HG03135 (cell line): ENCODE data around the gene DNPH1.

Experiments
- ATAC-seq: cut with Tn5 transposase; IDR thresholded peaks from one replicate; pipeline ENCODE4 v1.9.1; 2021; ENCODE audit warnings: mild to moderate bottlenecking, moderate library complexity; ENCODE audit not compliant: unreplicated experiment

Gene DNPH1

GRCh38 chr6:43228951-43229802, at the start of gene DNPH1:
TSS of gene DNPH1 (minus strand) at chr6:43229481. CDS start at chr6:43229456, 25 bp downstream.
- peak; percentile 68 for ATAC-seq

DNA sequence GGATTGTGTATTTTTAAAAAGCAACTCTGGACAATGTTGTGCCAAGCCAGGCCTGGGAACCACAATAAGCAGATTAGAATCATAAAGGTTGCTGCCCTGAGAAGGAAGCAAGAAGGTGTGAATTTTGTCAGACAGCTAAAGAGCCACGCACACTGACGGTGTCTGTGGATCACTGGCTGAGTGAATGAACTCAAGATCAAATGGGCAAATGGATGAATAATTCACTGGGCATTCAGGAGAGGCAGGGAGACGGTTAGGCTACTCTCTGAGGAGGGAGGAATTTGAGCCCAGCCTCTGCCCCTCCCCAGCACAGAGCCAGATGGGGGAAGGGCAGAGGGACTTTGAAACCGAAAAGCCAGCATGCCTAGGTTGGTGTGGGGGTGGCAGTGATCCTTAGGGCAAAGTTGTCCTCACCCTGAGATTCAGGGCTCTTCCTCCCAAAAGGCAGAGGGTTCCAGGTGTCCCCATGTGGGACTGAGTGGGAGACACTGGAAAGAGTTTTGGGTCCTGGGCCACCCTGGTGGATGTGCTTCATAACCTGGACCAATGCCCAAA, 49.3 kb upstream of the DNPH1 start:
- ATAC-seq: no peak

GRCh38 chr6:43277643-43278523, 48.6 kb upstream of the DNPH1 start:
- no peak for ATAC-seq

- no peak for ATAC-seq
These were observed 48.0 kb upstream of the DNPH1 start for GRCh38 chr6:43277306-43277642.

- ATAC-seq: no peak
These were observed 47.5 kb upstream of the DNPH1 start for GRCh38 chr6:43276577-43277305.

DNA sequence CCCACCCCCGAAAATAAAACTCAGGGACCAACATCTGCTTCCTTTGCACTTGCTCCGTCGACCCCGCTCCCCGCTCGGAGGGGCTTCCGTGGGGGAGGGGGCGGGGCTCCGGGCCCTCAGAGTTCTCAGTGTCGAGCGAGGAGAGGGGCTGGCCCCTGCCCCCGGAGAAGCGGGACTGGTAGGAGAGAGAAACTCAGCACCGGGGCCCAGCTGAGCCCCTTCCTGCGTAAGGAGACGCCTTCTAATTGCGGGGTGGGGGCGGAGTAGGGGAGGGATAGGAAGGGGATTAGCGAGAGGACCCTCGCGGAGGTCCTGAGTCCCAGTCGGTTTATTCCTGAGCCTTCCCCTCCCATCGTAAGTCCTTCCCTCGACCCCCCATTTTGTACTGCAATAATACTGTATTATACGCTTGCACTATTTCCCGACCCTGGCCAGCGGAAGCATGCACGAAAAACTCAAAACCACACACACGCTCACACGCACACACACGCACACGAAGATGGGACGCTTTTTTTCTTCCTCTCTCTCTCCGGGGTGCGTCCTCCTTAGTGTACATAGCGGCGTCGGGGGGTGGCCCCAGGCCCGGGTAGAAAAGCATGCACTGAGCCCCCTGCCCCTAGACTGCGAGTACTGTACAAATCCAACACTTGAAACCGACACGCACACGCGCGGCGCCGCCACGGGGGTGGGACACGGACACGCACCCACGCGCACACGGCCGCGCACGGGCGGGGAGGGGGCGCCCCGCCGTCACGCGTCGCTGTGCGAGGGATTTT, 46.7 kb upstream of the DNPH1 start:
- ATAC-seq: no peak

DNA sequence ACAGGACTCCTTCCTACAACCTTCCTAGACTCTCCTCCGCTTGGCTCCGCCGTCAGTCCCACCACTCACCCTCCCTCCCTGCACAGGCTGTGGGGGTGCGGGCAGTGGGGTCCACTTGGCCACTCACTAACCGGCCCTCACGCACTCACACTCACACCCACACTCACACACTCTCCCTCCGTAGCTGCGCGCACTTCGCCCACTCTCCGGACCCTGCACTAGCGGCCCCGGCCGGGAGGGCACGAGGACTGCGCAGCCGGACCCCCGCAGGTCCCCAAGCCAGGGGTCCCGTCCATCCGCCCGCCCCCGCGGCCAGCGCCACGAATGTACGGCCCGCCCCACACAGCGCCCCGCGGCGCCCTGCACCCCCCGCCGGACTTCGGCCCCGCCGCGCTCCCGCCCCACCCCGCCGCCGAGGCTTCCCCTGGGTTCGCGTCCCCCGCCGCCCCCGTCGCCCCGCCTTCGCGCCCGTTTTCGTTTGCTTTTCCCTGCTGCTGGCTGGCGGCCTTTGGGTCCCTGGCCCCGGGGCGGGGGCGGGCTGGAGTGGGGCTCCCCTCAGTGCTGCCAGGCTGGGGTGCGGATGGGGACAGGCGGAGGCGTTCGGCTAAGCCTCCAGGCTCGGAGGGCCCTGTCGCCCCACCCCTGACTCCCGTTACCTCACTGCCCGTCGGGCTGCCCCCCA, 45.8 kb upstream of the DNPH1 start:
- ATAC-seq: no peak

DNA sequence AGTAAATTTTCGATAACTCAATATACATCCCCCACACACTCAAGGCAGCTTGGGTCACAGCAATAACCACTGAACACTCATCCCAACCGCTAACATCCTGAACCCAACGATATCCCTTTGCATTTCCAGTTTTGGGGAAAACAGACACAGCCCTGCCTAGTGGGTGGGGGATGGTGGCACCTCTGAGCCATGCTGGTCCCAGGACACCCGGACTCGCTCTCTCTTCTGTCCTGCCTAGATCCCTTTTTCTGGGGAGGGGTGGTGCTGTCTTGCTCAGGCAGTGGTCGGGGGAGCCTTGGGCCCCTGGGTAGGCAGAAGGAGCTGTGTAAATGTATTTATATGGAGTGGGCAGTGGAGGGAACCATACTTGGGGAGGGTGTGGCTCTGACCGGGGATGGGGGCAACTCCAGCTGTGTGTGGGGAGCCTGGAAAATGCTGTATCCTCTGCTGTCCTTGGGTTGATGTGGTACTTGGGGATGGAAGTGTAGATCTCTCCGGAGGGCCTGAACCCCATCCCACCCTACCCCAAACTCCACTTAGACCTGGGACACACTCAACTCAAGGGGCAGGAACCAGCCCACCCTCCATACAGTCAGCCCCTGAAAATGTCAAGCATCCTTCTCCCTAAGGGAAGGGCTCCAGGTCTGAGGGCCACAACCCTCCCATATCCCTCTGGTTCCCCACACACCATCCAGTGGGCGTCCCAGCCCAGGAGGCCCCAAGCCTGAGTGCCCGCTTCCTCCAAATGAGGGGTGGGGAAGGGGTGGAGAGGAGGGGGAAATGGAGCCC, 45.0 kb upstream of the DNPH1 start:
- no peak for ATAC-seq

DNA sequence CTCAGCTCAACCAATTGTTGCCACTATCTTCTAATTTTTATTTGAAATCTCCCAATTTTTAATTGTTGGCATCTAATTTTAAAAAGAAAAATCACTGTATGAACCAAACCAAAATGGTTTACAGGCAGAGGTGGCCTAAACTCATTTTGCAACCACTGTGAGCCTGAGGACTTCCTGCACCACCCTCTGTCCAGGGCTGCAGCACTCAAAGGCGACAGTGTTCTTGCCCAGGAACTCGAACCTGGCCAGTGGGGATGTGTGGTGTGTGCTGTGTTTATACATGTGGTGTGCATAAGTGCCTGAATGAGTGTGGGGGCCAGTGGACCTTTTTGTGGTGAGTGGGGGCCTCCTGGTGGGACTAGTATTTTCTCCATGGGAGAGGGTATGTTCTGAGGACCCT, 44.4 kb upstream of the DNPH1 start:
- ATAC-seq: no peak

DNA sequence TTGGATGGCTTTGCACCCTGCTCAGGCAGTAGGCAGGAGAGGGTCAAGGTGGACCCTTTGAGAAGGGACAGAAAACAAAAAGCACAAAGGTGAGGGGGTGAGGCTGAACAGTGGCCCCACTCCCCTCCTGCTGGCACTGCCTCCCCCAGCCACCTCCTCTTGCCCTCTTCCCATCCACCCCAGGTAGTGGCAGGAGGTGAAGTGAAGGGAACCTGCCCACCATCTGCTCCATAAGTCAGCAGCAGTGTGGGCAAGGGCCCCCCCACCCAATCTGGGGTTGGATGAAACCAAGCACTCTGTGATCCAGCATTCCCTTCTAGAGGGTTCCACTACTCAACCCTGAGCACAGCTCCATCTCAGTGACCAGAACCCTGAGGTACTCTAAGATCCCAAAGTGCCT, 42.7 kb upstream of the DNPH1 start:
- no peak for ATAC-seq

DNA sequence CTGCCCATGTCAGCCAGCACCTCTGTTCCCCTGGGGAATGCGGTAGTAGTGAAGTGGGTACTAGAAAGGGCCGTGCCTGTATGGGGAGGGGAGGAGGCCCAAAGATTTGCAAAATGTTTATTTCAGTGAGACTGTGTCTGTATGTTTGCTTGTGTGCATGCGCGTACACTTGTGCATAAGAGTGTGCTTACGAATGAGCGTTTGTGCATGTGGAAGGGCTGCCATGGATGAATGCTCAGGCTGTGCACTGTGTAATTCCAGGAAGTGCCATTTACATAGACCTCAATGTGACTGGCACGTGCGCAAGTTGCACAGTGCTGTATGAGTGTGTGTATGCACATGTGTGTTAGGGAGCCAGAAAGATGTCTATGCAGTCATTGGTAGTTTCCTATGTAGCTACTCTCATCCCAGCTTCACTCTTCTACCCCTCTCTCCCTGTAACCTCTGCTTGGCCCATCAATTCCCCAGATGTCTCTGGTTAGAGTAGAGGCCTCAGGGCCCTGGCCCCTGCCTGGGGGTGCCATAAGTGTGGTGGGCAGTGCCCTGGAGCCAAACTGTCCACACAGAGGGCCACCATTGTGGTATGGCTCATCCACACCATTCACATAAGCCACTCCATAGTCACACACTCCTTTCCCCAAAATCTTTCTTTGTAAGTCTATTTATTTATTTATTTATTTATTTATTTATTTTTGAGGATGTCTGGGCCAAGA, 42.0 kb upstream of the DNPH1 start:
- no peak for ATAC-seq

DNA sequence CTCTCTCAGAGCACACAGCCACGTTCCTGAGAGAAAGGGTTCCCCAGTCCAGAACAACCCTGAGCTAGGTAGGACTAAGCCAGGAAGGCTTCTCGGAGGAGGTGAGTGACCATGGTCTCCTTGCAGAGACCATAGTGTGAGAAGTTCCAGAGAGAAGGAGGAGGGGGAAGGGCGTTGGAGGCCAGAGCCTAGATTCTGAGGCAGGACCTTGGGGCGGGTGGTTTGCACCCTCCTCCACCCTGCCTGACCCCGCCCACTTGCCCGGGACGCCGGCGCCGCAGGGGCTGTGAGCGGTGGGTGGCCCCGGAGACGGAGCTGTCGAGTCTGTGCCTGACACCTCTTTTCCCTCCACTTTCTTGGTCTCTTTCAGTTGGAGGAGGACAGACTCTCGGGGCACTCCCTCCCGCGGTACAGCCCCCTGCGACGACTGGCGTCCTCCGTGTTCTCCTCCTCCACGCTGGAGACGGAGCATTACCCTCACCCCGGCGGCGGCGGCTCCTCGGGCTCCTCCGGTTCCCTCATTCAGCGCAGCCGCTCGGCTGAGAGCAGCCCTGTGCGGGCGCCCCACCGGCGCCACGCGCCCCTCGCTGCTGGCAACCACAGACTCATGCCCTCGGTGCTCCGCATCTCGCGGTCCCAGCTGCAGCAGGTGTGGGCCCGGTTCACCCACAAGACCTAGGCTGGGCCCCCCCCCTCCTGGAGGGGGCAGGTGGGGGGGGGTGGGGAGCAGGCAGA, 40.2 kb upstream of the DNPH1 start:
- no peak for ATAC-seq

GRCh38 chr6:43268782-43269272, 39.5 kb upstream of the DNPH1 start:
- ATAC-seq: no peak

GRCh38 chr6:43268355-43268700, 39.0 kb upstream of the DNPH1 start:
- no peak for ATAC-seq

DNA sequence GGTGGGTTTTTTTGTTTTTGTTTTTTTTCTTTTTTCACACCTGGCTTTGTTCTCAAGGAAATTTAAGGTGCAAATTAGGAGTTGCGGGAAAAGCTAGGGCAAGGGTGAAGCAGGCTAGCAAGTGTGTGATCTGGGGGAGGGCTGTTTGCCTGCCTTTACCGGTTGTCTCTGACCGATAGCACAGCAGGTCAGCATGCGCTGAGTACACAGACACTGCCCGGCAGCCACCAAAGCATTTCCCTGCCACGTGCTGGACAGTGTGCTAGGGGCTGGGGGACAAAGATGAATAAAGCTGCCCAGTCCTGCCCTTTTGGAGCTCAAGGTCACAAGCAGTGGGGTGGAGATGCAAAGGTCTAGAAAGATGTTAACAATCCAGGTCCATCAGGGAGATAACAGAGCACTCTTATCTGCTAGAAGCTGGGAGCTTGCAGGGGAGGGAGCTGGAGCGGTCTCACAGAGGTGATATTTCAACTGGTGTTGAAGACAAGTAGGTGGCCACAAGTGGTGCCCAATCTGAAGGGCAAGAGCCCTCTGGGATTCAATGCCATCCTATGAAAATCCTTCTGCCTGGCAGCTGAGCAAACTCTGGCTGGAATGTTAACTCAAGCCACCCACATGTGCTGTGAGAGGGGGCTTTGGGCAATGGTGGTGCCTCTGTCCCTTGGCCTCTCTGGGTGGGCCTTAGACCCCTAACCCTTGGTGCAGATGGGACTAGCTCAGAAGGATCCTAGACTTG, 38.5 kb upstream of the DNPH1 start:
- no peak for ATAC-seq

DNA sequence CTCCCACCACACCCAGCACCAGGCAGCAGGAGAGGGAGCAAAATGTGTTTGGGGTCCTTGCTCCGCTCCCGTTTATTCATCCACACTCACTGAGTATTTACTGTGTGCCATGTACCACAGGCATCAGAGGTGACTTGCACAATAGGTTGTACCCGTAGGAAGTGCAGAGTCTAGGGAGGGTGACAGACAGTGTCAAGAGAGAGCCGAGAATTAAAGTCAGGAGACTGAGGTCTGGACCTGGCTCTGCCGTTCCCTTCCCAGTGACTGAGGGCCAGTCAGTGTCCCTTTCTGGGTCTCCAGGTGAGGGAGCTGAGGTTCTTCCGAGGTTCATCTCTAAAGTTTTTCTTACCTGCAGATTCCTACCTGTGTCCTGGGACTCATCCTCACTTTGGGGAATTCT, 36.3 kb upstream of the DNPH1 start:
- no peak for ATAC-seq

- ATAC-seq: no peak
These were observed 35.4 kb upstream of the DNPH1 start for GRCh38 chr6:43264599-43265145.
